DMS53 treated with DMSO at 0.1 percent for 48 hours (cell line): ENCODE results near the gene TIE1.

Source experiments
- DNase-seq: peaks from one replicate; lab custom pipeline; 2025; ENCODE audit not compliant: unreplicated experiment; lab: John Stamatoyannopoulos, UW

The TIE1 gene

GRCh38 chr1:43292679-43293078 lies 8.1 kb upstream of the TIE1 start:
- DNase-seq, result no peak

GRCh38 chr1:43293176-43293575 lies 7.6 kb upstream of the TIE1 start:
- no peak for DNase-seq

GRCh38 chr1:43293896-43294760 lies 6.7 kb upstream of the TIE1 start:
- DNase-seq, result peak; percentile 15

DNA sequence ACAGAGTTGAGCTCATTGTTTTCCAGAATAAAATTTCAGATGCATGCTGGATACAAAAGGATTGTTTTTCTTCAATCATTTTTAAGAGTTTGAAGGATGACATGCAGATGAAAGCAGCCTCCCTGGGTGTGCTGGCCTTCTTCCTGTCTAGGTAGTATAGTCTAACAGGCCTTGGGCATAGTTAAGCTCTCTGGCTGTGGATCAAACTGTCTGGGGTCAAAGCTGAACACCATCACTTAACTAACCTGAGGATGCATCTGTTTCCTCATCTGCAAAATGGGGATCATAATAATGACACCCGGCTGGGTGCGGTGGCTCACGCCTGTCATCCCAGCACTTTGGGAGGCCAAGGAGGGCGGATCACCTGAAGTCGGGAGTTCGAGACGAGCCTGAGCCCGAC lies 6.0 kb upstream of the TIE1 start:
- no peak for DNase-seq

GRCh38 chr1:43296207-43296606 lies 4.6 kb upstream of the TIE1 start:
- DNase-seq, result no peak

- no peak for DNase-seq
Measured at GRCh38 chr1:43298055-43298454, 2.7 kb upstream of the TIE1 start.

DNA sequence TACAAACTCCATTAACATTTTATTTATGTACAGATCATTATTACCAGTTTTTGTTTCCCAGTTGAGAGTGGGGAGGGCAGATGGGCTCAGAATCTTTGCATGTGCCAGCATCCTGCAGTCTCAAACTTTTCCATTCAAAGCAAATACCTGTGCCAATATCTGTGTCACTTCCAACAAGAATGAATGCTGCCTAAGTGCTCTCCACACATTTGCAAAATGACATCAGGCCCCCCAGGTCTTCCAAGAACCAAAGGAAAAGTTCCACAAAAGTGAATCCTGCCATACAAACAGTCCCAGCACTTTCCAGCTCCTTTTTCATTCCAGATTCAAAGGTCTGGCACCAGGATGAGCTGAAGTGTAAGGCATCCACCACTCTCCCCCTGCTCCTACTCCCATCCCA lies 1.7 kb upstream of the TIE1 start:
- no peak for DNase-seq

DNA sequence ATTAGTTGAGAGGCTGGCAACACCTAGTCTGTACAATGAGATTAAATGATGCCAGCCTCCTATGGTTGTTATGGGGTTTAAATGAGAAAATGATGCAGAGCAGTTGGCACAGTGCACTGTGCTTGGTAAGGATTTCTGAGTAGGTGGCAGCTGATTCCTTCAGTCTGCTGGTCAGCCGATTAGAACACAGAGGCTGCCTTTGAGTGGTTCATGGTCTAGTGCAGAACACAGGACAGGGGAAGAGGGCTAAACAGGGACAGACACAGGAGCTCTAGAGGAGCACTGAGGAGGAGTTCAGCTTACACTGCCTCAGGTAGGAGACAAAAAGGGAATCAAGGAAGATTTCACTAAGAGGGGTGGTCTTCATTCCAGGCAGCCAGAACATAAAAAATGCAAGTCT lies 1.4 kb downstream of the TIE1 start:
- DNase-seq, result no peak

DNA sequence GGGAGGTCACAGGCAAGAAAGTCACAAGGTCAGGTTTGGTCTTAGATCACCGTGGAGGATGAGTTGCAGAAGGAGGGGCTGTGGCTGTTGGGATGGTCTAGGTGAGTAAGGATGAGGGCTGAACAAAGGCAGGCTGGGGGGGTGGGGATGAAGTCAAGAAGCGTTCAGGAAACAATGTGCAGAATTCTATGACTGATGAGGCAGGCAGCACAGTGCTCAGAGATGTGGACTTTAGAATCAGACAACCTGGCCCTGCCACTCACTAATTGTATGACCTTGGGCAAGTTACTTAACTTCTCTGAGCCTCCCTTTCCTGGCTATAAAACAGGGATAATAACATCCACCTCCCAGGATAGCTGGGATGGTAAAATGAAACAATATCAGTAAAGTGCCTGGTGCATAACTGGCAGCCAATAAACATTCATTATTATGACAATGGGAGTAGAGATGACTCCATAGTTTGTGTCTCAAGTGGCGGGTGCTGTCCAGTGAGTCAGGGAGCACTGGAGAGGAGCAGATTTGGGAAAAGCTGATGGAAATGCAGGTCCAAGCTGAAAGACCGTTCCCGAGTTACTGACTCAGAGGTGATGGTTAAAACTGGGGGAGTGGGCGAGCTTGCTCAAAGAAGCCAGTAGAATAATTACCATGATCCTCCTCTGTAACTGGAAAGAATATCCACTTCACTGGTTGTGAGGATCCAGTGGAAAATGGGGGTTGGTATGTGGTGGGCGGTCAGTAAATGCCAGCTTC lies 2.1 kb downstream of the TIE1 start:
- DNase-seq, result no peak

- no peak for DNase-seq
Measured at GRCh38 chr1:43303471-43304313, 2.9 kb downstream of the TIE1 start.

- DNase-seq, result no peak
Measured at GRCh38 chr1:43304314-43304681, 3.5 kb downstream of the TIE1 start.

- DNase-seq, result no peak
Measured at GRCh38 chr1:43304771-43305300, 4.1 kb downstream of the TIE1 start.

DNA sequence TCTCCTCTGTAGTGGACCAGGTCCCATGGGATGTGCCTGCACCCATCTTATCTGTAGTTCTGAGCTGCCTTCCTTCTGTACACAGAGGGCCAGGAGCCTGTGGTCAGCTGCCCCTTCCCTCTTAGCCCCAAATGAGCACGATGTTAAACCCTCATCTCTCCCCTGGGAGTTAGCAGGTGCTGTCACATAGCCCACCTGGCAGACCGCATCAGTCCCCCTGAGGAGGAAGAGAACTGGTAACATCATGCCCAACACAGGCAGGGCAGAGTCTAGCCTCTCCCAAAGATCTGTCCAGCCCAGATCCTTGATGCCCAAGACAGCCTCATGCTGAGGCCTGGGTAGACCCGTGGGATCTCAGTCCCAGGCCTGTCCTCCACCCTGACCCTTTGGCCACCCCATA lies 4.7 kb downstream of the TIE1 start:
- no peak for DNase-seq

GRCh38 chr1:43305926-43306687 lies 5.3 kb downstream of the TIE1 start:
- DNase-seq, result no peak

DNA sequence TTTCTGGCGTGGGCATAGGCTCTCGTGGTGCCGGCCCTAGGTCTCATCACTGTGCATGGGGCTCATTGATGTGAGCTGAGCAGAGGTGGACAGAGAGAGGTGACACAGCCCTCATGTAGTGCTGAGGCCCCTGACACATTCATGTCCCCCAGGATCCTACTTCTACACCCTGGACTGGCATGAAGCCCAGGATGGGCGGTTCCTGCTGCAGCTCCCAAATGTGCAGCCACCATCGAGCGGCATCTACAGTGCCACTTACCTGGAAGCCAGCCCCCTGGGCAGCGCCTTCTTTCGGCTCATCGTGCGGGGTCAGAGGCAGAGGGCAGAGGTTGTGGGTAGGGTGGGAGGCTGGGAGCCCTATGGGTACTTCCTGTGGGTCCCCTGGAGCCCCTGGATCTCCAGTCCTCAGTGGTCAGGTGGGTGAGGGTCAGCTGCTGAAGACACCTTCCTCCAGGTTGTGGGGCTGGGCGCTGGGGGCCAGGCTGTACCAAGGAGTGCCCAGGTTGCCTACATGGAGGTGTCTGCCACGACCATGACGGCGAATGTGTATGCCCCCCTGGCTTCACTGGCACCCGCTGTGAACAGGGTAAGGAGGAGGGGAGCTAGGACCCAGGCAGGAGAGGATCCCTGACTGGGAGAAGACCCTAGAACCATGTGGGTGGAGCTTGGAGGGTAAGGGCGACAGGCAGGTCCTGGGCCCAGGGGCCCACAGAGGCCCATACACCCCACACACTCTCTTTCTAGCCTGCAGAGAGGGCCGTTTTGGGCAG lies 6.1 kb downstream of the TIE1 start:
- DNase-seq, result no peak

DNA sequence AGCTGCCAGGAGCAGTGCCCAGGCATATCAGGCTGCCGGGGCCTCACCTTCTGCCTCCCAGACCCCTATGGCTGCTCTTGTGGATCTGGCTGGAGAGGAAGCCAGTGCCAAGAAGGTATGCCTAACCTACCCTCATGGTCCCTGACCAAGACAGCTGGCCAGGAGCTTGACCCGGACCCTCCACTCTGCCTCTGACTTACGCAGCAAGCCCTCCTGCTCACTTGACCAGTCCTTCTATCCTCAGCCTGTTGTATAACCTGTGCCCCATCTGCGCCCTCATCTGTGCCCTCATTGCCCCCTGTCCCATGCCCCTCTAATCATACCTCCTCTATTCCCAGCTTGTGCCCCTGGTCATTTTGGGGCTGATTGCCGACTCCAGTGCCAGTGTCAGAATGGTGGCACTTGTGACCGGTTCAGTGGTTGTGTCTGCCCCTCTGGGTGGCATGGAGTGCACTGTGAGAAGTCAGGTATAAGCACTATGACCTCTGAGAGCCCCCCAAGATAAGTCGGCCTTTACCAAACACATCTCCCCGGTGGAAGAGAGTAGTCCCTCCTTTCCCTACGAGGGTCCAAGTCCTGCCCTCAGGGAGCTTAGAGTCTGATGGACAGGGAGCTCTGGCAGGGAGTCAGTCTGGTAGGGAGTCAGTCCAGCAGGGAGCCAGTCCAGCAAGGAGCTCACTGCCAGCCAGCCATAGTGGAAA lies 6.8 kb downstream of the TIE1 start:
- DNase-seq, result no peak

DNA sequence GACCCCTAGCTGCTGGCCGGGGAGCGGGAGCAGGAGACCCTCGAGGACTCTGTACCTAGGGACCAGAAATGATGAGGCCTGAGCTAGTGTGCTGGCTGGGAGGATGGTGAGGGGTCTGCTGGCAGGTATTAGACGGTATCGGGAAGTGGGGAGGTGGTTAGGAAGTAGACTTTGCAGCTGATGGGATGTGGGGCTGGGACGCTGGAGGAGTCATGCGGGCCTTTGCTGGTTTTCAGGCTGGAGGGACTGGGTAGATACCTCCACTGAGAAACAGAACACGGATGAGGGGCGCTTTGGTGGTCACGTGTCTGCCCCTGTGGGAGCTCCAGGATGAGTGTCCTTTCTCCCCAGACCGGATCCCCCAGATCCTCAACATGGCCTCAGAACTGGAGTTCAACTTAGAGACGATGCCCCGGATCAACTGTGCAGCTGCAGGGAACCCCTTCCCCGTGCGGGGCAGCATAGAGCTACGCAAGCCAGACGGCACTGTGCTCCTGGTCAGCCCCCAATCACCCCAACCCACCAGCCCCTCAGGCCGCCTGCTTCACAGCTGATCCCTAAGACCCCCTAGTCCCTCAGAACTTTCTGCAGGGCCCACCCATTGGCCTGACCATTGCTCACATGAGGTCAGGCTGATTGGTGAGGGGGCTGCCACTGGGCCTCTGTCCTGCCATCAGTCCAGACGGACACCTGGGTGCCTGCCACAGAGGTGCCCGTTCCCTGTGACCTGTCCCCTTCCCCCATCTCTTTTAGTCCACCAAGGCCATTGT lies 8.0 kb downstream of the TIE1 start:
- no peak for DNase-seq

DNA sequence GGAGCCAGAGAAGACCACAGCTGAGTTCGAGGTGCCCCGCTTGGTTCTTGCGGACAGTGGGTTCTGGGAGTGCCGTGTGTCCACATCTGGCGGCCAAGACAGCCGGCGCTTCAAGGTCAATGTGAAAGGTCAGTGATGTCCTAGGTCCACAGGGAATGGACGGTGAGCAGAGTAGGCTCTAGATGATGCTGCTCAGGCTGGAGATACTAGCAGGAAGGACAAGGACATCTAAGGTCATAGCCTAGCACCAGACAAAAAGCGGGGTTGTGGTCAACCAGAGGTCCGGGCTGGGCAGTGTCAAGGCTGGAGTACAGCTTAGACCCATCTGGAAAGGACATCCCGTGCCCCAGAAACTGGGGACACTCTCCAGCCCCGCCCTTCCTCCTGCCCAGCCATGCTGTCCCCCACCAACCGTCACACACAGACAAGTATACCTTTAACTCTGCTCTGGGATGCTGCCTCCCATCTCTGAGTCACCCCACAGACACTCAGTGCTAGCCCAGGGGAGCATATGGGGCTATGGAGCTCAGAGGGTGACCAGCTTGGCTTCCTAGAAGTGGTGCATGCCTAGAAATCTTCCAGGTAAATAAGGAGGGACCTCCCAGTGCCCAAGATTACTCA lies 8.7 kb downstream of the TIE1 start:
- DNase-seq, result no peak
